Osteocyte (in vitro differentiated cells): ENCODE data around the gene ARID3A. TPM values are rescaled to one million over a fixed set of nuclear protein-coding genes. Genes with fewer than 3 reads are reported as not detected.
A peak's percentile ranks its signal among the peaks of the same experiment; 100 is the strongest.

Source experiments
- DNase-seq: peaks from one replicate; pipeline ENCODE4 v3.0.0; 2021; ENCODE audit warnings: mixed read lengths; ENCODE audit not compliant: unreplicated experiment; ENCODE audit errors: extremely low spot score
- H3K27ac Mint-ChIP-seq: one replicate; pipeline ENCODE4 v1.8.0; 2021; ENCODE audit warnings: mild to moderate bottlenecking, mixed read lengths; ENCODE audit not compliant: unreplicated experiment
- H3K27me3 Mint-ChIP-seq: one replicate; pipeline ENCODE4 v1.8.0; 2021; ENCODE audit warnings: mixed read lengths; ENCODE audit not compliant: unreplicated experiment
- H3K36me3 Mint-ChIP-seq: one replicate; pipeline ENCODE4 v1.8.0; 2021; ENCODE audit warnings: mixed read lengths; ENCODE audit not compliant: unreplicated experiment
- H3K4me1 Mint-ChIP-seq: one replicate; pipeline ENCODE4 v1.8.0; 2021; ENCODE audit warnings: mixed read lengths; ENCODE audit not compliant: unreplicated experiment
- H3K4me3 Mint-ChIP-seq: one replicate; pipeline ENCODE4 v1.8.0; 2021; ENCODE audit warnings: mild to moderate bottlenecking, moderate library complexity, mixed read lengths; ENCODE audit not compliant: unreplicated experiment
- H3K9me3 Mint-ChIP-seq: one replicate; pipeline ENCODE4 v1.8.0; 2021; ENCODE audit warnings: mixed read lengths; ENCODE audit not compliant: unreplicated experiment
- CTCF ChIP-seq: fragments of 200-600 bp; sonication (generic); IDR thresholded peaks from 2 replicates; pipeline ENCODE4 v1.5.0; 2021; ENCODE audit warnings: antibody characterized with exemption, mild to moderate bottlenecking, moderate library complexity
- total RNA-seq: library from RNA; stranded (reverse); gene quantifications from 2 replicates; pipeline ENCODE4 v1.2.1, GENCODE V29; 2021

The ARID3A gene
- total RNA-seq, 1 donor from 2014 or later: 16.8 TPM

DNA sequence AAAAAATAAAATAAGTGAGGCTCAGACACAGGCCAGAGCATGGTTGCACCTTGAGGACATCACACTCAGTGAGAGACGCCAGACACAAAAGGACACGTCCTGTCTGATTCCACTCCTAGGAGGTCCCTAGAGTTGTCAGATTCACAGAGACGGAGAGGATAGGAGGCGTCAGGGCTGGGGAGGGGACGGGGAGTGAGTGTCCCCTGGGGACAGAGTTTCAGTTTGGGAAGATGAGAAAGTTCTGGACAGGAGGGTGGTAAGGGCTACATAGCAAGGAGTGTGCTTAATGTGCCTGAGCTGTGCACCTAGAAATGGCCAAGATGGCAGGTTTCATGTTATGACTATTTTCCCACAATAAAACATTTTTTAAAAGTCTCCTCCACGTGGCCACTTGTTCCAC lies 72.2 kb downstream of the ARID3A start:
- Mint-ChIP-seq H3K4me1 (peaks cover 5% of the 10 kb centered on the region), H3K36me3 (no peaks in the 10 kb centered on the region), H3K27me3 (peaks cover 34% of the 10 kb centered on the region), H3K27ac (no peak overlapping the region), H3K9me3 (no peaks in the 10 kb centered on the region), H3K4me3 (no peak overlapping the region)
- no peak for DNase-seq
- TF ChIP-seq CTCF: no peak

DNA sequence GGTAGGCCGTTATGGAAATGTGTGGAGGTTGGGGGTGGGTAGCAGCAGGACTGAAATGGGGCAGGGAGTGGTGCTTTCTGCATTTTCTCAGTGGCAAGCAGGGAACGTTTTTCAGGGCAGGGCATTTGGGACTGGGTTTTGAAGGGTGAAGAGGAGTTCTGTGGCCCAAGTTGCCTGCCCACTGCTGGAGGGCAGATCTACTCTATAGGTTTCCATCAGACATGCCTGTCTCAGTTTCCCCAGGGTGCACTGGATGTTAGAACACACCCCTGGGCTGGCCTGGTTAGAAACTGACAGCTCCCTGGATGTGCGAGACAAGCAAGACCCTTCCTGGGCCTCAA lies 73.5 kb downstream of the ARID3A start:
- peaks cover 5% of the 10 kb centered on the region for H3K4me1 Mint-ChIP-seq
- H3K4me3 Mint-ChIP-seq: no peak overlapping the region
- H3K9me3 Mint-ChIP-seq: no peaks in the 10 kb centered on the region
- no peak for TF ChIP-seq CTCF
- peaks cover 34% of the 10 kb centered on the region for H3K27me3 Mint-ChIP-seq
- H3K27ac Mint-ChIP-seq: no peak overlapping the region
- DNase-seq: no peak
- H3K36me3 Mint-ChIP-seq: no peaks in the 10 kb centered on the region

- peaks cover 5% of the 10 kb centered on the region for H3K4me1 Mint-ChIP-seq
- H3K36me3 Mint-ChIP-seq: no peaks in the 10 kb centered on the region
- peaks cover 34% of the 10 kb centered on the region for H3K27me3 Mint-ChIP-seq
Observed at GRCh38 chr19:1000095-1000494, 74.3 kb downstream of the ARID3A start, which contains the start of gene GRIN3B. TSS of gene GRIN3B (plus strand) at chr19:1000419. CDS start at chr19:1000438, 19 bp downstream.

GRCh38 chr19:1000591-1001537 lies 75.0 kb downstream of the ARID3A start:
- TF ChIP-seq CTCF: no peak
- Mint-ChIP-seq H3K4me3 (peak overlapping the region; percentile 32), H3K4me1 (peaks cover 5% of the 10 kb centered on the region), H3K9me3 (no peaks in the 10 kb centered on the region), H3K27me3 (peaks cover 34% of the 10 kb centered on the region), H3K27ac (no peak overlapping the region), H3K36me3 (no peaks in the 10 kb centered on the region)
- no peak for DNase-seq

More at GRCh38 chr19:1000095-1000494, 74.3 kb downstream of the ARID3A start, which contains the start of gene GRIN3B:
- DNase-seq: no peak
- TF ChIP-seq CTCF: peak; percentile 69
- no peaks in the 10 kb centered on the region for H3K9me3 Mint-ChIP-seq
- no peak within 1 kb of the TSS for H3K27ac Mint-ChIP-seq
- peak within 1 kb of the TSS; percentile 32 for H3K4me3 Mint-ChIP-seq

DNA sequence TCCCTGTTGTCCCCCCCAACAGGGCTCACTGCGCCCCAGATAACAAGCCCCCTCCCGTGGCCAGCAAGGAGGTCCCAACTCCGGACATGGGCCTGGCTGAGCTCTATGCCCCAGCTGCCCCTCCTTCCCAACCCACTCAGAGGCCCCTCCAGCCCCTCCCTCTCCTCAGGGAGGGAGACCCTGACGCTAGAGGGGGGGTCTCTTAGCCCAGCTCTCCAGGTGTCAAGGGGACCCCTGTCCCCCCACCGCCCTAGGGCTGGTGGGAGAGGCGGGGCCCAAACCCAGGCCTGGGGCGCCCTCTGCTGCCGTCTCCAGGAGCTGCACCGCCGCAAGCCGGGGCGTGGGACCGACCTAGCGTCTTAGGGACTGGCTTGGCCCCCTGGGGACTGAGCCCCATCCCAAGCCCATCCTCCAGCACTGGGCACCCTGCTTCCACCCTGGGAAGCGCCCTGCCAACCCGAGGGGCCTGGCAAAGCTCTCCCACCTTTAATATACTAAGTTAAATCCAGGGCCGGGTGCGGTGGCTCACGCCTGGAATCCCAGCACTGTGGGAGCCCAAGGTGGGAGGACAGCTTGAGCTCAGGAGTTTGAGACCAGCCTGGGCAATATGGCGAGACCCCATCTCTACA lies 75.8 kb downstream of the ARID3A start:
- no peak overlapping the region for H3K27ac Mint-ChIP-seq
- H3K36me3 Mint-ChIP-seq: no peaks in the 10 kb centered on the region
- no peaks in the 10 kb centered on the region for H3K9me3 Mint-ChIP-seq
- no peak for DNase-seq
- peaks cover 5% of the 10 kb centered on the region for H3K4me1 Mint-ChIP-seq
- no peak overlapping the region for H3K4me3 Mint-ChIP-seq
- peak; percentile 95 for TF ChIP-seq CTCF
- peaks cover 30% of the 10 kb centered on the region for H3K27me3 Mint-ChIP-seq
